ENCODE measurements around the gene CFAP58.

Gene CFAP58

DNA sequence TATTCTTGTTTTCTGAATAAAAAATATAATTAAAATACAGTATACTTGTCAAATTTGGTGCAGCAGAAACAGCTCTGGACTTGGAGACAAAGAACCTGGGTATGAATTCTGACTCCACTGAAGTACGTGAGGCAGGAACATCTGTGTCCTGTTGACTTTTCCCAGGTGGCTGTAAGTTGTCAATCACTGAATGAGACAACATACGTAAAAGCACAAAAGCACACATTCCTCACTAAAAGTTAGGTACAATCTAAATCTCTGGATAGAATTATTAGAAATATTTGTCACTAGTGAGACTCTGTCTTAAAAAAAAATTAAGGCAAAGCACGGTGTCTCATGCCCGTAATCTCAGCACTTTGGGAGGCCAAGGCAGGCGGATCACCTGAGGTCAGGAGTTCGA is 18.1 kb downstream of the CFAP58 start:
- DNase-seq (ENCODE audit: low spot score) = no peak

DNA sequence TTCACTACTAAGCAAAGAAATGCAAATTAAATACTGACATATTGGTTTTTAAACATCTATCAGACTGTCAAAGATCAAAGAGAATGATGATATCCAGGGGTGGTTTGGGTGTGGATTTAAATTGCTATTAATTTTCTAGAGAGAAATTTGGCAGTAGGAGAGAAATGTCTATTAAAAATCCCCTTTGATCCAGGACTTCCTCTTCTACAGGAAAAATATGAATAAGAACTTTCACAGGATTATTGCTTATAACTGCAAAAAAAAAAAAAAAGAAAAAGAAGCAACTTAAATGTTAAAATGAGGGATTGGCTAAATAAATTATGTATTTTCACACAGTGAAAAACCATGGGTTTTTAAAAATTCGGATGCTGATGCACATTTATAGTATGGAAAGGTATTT is 21.0 kb downstream of the CFAP58 start:
- DNase-seq (ENCODE audit: low spot score) = no peak

DNA sequence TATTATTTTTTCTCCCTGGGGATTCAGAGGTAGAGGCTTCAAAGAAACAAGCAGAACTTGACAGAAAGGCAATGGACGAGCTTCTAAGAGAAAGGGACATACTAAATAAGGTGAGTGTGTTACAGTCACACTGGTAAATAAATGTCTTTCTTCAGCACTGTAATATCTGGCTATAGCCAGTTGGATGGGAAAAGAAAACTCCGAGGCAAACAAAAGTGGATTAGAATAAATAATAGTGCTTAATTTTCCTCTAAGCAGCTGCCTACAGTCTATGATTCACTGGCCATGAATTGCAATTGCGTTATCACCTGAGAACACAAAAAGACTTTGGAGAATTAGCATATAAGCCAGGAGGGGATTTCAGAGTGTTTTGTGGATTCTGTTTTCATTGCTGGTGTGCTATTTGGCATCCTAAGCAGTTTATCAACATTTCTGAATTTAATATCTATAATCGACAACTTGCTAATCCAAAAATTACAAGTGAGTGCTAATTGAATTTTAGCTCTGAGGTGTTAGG is 23.2 kb downstream of the CFAP58 start:
- DNase-seq (ENCODE audit: low spot score) = no peak

DNA sequence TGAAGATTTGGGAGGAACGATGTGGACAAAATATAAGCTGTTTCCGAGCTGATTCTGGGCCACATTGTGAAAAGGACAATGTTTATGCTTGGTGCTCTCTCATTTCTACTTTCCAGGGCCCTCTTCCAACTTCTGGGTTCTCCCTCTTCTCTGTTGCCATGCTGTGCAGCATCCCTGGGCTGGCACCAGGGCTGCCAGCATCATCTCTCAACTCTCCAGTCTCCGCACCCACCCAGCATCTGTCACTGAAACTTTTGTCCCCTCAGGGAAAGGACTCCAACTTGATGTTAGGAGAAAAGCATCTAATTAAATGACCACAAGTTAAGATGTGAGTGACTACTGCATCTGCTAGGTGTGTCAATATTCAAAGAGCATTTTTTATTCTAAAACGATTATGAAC is 26.7 kb downstream of the CFAP58 start:
- DNase-seq (ENCODE audit: low spot score) = no peak

DNA sequence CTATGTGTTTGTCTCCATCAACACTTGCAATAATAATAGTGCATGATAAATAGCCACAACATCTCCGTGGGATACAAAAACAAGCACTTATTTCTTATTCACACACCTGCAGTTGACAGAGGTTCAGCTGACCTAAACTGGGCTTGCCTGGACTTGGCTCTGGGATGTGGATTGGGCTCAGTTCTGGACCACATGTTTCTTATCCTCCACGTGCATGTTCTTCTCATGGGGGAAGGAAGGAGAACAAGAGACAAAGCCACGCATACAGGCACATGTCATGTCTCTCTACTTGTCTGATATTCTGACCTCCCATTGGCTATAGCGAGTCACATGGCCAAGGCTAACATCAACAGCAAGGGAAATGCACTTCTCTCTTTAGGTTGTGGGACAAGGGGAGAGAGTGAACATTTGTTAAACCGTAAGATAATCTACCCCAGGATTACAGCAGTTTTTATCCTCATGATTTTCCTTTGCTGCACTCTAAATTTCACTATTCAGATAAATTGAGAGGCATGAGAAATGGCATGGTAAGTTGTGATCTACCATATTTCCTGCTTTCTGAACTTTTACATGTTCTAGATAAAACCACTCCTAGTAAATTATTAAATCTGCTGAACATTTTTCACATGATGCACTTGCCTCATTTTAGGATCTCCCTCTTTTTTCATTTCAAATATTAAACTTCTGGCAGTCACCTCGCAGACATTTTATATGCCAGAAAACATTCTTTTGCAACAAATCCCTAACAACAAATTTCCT is 33.7 kb downstream of the CFAP58 start:
- DNase-seq (ENCODE audit: low spot score) = no peak

DNA sequence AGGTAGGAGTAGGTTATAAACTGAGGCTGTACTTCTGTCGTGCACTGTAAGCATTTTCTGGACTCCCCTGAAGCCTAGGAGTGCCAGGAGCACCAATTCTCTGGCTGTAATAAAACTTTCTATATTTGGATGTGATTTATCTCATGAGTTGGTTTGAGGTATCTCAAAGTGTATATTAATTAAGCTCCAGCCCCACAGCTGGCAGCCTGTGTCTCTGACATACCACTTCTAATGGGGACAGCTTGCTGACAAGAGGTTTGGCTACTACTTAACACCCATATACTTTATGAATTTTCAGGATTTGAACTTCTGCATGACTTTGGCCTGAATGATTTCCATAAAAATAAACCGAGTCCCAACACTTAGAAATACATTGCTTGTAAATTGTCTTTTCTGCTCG is 35.2 kb downstream of the CFAP58 start:
- DNase-seq (ENCODE audit: low spot score) = no peak

DNA sequence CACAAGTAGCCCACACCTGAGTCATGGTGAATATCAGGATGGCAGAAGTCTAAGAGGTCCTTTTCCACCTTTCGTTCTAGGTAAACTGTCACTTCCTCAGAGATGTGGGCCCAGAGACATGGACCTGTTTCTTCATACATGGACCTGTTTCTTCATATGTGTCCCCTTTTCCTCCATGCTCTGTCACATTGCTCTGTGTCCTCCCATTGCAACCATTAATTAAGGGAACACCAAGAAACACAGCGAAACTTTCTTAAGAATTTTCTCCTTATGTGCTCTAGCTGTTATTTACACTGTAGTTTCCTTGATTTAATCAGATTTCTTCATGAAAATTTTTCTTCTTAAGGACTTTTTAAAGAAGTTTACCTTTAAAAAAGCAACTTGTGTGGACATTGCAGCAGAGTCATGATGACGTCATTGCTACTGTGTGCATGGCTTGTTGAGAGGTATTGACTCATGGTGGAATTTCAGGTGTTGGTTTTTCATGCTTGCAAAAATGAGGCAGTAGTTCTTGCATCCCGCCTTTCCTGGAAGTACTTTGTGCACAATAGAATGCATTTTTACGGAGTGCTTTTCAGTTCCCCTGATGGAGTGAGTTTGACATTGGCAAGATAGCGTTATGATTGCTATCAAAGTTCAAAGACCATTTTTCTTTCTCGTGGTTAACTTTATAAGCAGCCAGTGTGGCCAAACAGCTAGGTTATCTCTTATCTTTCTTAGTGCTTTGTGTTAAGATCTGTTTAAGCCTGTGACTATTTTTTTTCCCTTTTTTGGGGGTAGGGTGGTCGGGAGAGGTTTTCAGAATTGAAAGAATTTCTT is 37.7 kb downstream of the CFAP58 start:
- peak; percentile 7 for DNase-seq (ENCODE audit: low spot score)

DNA sequence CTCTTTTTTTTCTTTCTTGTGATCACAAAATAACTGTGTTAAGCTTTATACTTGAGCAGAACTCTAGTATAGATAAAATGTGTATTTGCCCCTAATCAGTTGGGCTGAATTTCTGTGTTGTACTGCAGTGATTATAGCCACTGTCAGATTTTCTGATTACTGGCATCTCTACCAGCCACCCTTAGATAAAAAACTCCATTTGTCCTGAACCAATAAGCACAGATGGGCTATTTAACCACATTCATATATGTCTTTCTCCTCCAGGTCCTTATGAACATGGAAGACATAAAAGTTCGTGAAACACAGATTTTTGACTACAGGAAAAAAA is 38.3 kb downstream of the CFAP58 start:
- DNase-seq (ENCODE audit: low spot score) = no peak

DNA sequence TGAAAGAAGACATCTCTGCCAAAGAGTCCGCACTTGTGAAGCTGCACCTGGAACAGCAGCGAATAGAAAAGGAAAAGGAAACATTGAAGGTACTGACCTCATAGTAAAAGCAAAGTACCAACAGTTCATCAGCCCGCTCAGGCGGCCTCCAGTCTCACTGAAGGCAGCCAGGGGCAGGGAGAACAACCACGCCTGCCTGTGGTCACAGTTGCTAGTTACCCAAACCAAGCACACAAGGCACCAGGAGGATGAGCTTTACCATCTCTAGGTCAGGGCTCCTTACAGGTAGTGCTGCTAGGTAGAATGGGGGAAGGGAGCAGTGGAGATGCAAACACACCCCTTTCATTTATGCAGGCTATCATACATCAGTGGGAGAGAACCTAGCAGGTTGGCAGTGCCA is 39.8 kb downstream of the CFAP58 start:
- DNase-seq (ENCODE audit: low spot score) = no peak

DNA sequence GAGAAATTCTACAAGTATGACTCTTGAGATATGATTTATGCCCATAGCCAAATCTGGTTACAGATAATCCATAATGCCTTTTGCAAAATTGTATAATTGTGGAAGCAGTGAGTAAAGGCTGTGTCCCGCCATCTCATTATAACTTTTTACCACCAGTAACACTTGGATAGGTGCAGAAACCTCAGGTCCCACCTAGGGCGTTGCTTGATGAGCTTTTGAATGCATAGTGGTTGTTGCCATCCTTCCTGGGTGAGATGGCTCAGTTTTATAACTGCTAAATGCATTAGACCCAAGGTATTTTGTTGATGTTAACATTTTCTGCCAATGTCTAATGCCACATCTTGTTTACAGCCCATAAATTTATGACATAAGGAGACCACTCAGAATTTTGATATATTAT is 42.9 kb downstream of the CFAP58 start:
- no peak for DNase-seq (ENCODE audit: low spot score)

DNA sequence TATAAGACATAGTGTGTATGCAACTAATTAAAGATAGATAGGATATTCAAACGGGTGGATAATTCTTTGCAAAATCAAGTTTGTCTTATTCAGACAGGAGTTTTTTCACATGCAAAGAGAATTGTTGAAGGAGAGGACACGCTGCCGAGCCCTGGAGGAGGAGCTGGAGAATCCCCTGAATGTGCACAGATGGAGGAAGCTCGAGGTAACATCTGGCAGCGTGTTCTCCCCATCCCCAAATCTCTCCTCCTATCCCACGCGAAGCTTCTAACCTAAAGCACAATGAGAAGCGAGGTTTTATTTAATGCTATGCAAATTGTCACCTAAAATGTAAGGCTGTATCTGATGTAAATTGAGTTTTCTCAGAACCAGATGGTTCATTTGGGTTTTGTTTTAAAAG is 50.0 kb downstream of the CFAP58 start:
- DNase-seq (ENCODE audit: low spot score) = no peak

DNA sequence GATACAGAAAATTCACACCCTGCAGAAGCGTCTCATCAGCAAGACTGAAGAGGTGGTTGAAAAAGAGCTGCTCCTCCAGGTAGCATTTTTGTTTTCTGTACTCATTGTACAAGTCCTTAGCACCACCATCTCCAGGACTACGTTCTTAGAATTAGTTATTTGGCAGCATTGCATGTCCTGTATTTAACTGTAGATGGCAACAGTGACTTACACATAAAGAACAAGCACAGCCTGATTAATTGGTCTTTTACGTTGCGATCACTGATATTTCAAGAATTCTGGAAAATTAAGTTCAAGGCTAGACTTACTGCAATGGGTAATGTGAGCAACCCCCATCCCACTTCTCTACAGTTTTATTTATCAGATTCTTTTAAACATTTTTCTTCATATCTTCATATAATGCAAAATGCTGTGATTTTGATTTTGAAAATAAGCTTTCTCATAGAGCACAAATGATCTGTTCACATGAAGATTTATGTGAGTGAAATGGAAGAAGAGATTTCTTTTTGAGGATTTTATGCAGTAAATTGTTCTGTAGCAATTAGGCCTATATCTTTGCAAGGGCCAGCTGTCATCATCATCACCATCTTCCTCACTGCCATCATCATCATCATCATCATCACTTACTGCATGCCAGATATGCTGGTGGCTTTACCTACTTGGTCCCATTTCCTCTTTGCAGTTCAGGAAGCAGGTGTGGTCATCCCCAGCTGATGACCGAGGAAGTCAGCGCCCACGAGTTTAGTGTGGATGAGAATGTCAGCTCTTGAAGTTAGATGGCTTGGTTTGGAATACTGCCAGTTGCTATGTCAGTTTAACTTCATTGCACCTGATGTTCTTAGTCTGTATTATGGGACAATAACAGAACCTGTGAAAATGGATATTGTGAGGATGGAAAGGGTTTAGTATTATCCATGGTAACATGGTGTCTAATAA is 53.4 kb downstream of the CFAP58 start:
- DNase-seq (ENCODE audit: low spot score) = no peak

DNA sequence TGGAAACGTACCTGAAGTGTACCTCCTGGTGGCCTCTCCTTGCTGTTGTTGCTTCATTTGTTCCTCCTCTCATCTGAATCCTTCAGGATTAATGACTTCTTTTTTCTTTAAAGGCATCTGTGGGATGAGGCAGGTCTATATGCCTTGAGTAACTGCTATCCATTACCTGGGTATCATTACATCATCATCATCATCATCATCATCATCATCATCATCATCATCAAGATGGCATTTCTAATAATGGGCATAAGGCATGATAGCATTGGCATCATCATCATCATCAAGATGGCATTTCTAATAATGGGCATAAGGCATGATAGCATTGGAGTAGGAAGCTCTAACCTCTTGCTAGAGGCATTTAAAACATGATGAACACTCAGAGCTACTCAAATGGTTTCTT is 59.9 kb downstream of the CFAP58 start:
- DNase-seq (ENCODE audit: low spot score) = no peak

DNA sequence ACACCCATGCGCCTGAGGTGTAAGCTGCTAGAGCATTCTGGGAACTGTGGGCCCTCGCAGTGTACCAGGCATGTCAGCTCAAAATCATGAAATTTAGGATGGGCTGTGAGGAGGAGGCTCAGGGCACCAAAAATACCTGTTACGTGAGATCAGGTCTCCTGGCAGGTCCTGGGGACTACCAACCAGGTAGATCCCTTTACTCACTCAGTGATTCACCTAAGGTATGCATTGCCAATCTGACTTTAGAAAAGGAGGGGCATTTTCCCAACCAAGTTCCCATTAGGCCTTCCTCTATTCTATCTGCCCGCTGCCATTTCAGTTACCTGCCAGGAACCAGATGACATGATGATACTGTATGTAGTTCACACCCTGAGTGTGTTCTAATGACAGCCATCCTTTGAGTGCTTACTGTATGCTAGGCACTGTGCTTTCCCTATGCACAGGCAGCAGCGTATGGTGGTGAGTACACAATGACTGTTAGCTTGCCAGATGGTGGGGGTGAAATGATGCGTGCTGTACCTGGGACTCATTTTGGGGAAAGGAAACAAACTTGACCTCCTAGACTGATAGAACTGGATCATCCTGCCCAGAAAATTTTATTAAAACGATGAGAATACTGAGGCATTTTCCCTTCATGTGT is 62.0 kb downstream of the CFAP58 start:
- DNase-seq (ENCODE audit: low spot score) = no peak

DNA sequence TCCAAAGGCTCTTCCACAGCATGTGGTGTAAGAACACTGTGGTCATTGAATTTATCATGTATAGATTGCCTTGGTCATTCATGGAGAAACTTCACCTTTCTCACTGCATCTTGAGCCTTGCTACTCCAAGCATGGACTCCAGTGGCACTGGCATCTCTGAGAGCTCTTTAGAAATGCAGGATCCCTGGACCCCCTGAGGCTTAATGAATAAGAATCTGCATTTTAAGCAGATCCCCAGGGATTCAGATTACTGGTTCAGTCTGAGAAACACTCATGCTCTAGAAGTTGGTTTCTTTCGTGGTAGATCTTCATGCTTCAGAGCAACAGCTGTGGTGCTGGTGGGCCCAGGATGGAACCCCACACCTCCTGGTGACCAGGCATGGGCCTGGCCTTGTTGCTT is 63.2 kb downstream of the CFAP58 start:
- no peak for DNase-seq (ENCODE audit: low spot score)

DNA sequence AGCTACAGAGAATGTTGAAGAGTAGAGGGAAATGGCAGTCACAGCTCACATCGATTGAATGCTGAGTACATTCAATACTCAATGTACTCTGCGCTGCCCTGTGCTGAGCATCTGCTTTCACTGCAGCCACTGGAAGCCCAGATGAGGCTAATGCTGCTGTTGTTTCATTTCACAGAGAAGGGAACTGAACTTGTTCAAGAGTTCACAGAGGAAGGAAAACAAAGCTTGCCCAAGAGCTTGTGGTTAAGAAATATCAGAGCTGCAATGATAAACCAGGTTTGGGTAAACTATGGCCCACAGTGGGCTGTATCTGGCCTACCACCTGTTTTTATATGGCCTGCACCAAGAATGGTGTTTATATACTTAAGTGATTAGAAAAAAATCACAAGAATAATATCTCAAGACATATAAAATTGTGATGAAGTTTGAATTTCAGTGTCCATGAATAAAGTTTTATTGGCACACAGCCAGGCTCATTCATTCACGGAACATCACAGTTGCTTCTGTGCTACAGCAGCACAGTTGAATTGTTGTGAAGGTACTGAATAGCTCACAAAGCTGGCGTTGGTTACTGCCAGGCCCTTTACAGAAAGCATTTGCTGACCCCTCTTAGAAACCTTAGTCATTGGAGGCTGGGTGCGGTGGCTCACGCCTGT is 64.1 kb downstream of the CFAP58 start:
- no peak for DNase-seq (ENCODE audit: low spot score)

DNA sequence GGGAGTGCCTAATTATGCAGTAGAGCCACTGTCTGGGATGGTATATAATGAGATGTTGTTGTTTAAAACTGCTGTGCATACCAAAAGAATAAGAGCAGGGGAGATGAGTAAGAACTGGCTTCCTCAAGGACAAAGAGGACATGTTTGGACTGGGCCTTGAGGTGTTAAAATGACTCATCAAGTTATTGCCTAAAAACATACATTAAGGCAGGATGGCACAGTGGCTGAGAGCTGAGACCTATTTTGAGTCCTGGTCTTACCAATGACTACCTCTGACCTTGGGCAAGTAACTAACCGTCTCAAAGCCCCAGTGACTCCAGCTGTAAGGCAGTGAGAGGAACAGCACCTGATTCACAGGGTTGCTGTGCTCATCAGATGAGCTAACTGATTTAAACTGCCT is 71.1 kb downstream of the CFAP58 start:
- DNase-seq (ENCODE audit: low spot score) = no peak

DNA sequence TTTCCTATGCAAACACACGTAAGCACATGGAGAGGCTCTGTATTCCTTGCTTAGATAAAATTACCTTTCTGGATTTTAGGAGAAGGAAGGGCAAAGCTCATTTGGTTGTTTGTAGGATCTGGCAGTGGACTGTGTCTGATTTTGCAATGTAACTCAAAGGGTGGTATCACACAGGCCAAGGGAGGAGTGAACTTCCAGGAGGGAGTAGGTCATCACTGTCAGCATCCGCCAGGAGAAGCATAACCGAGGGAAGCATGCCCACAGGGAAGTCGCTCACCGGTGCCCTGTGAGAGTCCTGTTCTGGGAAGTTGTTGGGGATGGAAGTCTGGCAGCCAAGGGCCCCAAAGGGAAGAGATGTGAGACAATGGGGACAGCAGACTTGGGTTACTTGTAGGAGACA is 74.4 kb downstream of the CFAP58 start:
- DNase-seq (ENCODE audit: low spot score) = no peak

DNA sequence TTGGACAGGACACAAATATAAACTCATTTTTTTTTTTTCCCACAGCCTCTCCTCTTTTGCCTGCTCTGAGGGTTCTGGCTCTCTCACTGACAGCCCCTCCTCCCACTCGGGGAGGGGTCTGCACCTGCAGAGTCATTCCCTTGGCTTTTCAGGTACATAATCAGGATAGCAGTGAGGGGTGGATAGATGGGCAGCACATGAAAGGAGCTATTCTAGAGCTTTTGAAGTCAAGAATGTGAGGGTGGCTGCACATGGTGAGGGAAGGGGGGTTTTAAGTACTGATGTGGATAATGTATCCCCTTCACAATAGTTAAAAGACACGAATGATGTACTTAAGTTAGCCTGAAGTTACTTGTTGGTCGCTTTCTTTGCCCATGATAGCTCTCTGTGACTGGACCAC is 76.2 kb downstream of the CFAP58 start:
- no peak for DNase-seq (ENCODE audit: low spot score)

DNA sequence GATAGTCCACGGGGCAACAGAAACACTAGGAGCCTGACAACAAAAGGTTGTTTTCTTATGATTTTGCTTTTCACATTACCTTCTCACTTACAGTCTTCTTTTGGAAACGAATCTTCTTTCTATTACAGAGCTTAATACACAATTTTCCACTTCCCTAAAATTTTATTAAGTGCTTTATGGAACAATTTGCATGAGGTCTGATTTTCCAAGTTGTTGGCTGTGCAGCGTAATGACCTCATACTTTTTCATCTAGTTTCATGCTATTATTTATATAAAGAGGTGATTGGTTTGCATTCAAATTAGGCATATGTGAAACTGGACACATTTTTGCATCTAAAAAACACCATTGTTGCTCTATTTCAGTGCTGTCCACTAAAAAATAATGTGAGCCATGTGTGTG is 76.7 kb downstream of the CFAP58 start:
- no peak for DNase-seq (ENCODE audit: low spot score)

DNA sequence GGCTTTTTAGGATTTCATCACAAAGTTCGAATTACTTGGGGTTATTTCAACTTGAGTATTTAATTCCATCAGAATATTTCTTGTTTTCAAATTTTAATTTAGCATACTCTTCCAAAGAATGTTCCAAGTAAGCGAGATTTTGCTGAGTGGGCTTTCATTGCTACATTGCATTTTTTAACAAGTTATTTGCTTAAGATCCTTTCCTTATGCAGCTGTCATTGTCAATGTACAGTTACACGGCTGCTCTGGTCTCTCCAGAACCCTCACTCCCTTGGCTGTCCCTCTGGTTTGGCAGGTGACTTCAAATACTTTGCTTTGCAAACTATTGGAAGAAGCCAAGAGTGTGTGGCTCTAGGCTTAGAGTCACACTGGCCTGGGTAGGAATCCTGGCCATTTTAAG is 80.0 kb downstream of the CFAP58 start:
- no peak for DNase-seq (ENCODE audit: low spot score)

DNA sequence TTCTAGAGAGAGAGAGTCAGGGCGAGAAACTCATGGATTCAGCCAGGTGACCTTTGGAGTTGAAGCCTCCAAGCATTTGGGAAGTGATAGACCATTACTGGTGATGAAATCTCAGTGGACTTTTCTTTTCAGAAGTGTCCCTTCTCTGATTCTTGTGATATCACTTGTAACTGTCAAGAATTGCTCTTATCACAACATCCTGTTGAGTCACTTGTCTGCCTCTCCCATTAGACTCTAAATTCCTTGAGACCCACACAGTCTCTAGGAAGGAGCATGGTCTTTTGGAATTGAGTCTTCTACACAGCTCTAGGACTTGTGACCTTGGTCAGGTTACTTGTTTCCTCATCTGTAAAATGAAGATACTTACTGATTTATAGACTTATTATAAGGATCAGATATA is 81.0 kb downstream of the CFAP58 start:
- no peak for DNase-seq (ENCODE audit: low spot score)
